Fibroblast of mammary gland (primary cell): ENCODE data around the gene ACOXL.

ENCODE experiments used
- DNase-seq: peaks from one replicate; pipeline ENCODE4 v3.0.0-alpha.2; 2010; ENCODE audit warnings: low read depth
- H3K4me3 ChIP-seq: 2 replicates; pipeline ENCODE4 v1.5.1; 2011; ENCODE audit warnings: low read depth, mild to moderate bottlenecking, low read length, moderate library complexity; ENCODE audit not compliant: control insufficient read depth
- TF ChIP-seq, protein P1 (sequence below): conservative IDR thresholded peaks from 2 replicates; pipeline ENCODE4 v1.5.1; 2011; ENCODE audit warnings: low read depth, low read length, inconsistent platforms; ENCODE audit not compliant: control insufficient read depth, insufficient read depth

ACOXL gene

DNA sequence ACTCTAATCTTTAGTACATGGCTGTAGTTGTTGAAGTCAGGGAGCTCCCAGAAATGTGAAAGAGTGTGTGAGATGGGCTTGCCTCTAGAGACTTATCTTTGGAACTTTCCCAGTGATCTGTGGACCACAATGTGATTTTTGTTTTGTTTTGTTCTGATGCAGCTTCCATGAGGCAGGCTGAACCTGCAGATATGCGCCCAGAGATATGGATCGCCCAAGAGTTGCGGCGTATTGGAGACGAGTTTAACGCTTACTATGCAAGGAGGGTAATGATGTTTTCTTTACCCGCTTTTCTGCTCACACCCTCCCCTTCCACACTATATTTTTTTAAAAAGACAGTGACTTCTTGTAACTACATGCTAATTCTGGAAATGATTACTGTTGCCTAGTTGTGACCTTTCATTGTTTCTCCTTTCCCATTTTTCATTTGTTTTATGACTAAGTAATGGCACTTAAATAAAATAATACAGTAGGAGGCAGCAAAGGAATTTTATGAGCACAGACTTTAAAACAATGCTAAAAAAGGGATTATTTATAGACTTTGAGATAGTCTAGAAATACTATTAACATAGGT, 417.6 kb downstream of the ACOXL start:
- TF ChIP-seq, protein P1, sequence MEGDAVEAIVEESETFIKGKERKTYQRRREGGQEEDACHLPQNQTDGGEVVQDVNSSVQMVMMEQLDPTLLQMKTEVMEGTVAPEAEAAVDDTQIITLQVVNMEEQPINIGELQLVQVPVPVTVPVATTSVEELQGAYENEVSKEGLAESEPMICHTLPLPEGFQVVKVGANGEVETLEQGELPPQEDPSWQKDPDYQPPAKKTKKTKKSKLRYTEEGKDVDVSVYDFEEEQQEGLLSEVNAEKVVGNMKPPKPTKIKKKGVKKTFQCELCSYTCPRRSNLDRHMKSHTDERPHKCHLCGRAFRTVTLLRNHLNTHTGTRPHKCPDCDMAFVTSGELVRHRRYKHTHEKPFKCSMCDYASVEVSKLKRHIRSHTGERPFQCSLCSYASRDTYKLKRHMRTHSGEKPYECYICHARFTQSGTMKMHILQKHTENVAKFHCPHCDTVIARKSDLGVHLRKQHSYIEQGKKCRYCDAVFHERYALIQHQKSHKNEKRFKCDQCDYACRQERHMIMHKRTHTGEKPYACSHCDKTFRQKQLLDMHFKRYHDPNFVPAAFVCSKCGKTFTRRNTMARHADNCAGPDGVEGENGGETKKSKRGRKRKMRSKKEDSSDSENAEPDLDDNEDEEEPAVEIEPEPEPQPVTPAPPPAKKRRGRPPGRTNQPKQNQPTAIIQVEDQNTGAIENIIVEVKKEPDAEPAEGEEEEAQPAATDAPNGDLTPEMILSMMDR: no peak
- no peak overlapping the region for H3K4me3 ChIP-seq
- no peak for DNase-seq

DNA sequence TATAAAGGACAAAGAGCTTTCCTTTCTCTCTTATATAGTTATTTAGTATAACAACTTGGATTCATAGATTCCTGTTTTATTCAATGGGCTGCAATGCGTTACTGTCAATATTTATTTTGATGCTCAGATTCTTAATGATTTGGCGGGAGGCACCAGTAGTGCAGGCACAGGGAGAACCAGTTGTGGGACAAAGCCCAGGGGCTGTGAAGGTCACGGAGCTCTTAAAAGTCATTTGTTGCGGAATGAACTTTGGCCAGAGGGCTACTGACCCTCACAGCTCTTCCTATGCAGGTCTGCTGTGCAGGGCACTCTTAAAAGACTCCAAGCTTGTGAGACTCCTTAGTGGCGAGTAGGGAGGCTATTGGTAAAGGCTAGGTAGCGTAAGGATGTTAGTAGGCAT, 422.4 kb downstream of the ACOXL start:
- no peak overlapping the region for H3K4me3 ChIP-seq
- TF ChIP-seq, protein P1: no peak

DNA sequence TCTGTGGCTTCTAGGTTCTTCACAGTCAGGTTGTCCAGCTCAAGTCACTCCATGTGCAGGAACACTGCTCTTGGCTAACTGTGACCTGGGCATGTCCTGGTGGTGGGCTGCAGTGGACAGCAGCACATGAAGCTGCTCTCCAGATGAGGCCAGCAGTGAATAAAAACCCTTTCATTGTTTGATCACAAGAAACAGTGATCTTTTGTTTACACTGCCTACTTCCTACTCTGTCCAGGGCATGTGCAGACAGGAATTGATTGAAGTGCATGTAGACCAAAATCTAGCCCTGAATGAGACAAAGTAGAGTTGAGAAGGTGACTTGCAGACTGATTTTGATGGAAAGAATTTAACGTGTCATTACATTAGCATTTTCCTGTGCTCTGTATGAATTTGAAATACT, 423.2 kb downstream of the ACOXL start:
- TF ChIP-seq, protein P1: no peak
- no peak for DNase-seq
- H3K4me3 ChIP-seq: no peak overlapping the region

More for the DNA sequence above, 422.4 kb downstream of the ACOXL start:
- no peak for DNase-seq

DNA sequence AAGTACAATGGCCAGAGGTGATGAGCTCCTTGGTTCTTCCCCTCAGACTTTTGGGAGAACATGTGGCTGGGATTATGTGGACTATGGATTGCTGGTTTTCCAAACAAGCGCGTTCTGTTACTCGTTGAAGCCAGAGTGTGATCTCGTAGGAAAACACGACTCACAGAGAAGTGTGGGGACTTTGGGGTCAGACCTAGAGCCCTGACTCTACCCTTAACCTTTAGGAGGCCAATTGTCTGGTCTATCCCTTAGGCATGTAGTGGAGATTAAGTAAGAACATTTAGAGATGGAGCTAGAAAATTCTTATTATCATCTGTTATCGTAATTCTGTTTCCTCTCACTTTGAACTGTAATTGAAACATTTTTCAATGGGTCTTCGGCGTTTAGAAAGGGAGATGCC, 424.2 kb downstream of the ACOXL start:
- TF ChIP-seq, protein P1: no peak

DNA sequence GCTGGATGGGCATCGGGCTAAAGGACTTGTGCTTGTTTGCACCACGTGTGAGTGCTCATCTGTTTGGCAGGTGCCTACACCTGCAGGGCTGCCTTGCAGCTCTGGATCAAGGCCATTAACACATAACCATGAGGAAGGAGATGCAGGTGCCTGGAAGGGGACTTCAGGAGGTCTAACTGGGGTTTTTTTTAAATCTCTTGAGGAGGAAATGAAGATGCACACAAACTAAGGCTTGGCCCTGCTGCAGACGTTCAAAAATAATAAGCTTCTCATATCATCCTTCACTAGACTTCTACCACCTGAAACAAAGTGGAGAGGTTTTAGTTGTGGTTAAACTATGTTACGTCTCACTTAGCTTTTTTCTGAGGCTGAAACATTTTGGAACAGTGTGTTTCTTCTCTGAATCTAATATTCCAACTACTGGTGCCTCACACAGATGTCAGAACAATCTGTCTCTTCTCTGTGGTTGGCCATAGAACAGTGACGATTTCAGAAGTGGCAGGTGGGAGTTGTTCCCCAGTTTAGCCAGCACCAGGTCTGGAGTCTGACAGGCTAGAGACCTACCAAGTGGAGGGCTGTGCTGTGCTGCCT, 424.8 kb downstream of the ACOXL start:
- TF ChIP-seq, protein P1: no peak
- no peak overlapping the region for H3K4me3 ChIP-seq
- no peak for DNase-seq

More for the DNA sequence above, 424.2 kb downstream of the ACOXL start:
- H3K4me3 ChIP-seq: no peak overlapping the region
- DNase-seq: no peak

DNA sequence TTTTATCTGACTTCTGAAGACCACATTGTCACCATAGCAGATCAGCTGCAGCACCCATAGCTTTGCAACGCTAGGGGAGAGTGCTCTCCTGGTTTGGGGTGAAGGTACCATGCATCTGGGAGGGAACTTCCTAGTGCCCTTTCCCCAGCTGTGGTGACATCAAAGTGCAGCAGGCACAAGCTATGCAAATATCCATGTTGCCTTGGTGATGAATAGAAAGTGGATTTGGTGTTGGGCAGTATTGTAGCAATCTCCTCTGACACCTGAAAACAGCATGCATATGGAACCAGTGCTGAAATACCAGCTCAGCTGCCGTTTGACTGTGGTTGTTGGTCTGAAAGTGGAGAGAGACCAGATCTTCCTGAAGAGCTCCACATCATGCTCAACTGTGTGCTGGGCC, 425.4 kb downstream of the ACOXL start:
- H3K4me3 ChIP-seq: no peak overlapping the region
- TF ChIP-seq, protein P1: no peak
- DNase-seq: no peak
